AG09309 (cell line): ENCODE data around the gene RABGAP1L.
"Not testable (repeated sequence)": the region's sequence is repeated elsewhere in the genome, so short reads cannot be mapped to it uniquely, and the experiment has no call there.

ENCODE experiments used
- DNase-seq: peaks from one replicate; pipeline ENCODE4 v3.0.0-alpha.2; 2010; ENCODE audit warnings: low read depth
- H3K4me3 ChIP-seq: 2 replicates; pipeline ENCODE4 v1.5.1; 2011; ENCODE audit warnings: mild to moderate bottlenecking, low read depth, low read length, moderate library complexity; ENCODE audit not compliant: control insufficient read depth
- TF ChIP-seq, protein P1 (sequence below): IDR thresholded peaks from 2 replicates; pipeline ENCODE4 v1.5.1; 2011; ENCODE audit warnings: mild to moderate bottlenecking, low read depth, low read length, inconsistent platforms; ENCODE audit not compliant: insufficient read depth, control insufficient read depth; ENCODE audit errors: missing control alignments

The RABGAP1L gene

DNA sequence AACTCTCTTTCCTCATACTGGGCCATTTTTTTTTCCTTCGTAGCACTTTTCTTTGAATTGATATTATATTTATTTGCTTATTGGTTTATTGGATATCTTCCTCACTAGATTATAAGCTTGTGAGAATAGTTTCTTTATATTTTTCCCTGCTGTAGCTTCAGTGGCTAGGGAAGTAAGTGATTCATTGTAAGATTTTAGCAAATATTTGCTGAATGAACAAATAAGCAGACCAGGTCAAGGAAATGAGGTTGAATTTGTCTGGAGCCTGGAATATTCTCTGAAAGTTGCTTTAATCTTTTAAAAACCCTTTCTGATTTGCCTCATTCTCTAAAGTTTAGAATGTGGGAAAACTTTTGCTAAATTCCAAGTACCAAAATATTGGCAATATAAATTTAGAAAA is 80.2 kb downstream of the RABGAP1L start:
- no peak for DNase-seq
- TF ChIP-seq, protein P1, sequence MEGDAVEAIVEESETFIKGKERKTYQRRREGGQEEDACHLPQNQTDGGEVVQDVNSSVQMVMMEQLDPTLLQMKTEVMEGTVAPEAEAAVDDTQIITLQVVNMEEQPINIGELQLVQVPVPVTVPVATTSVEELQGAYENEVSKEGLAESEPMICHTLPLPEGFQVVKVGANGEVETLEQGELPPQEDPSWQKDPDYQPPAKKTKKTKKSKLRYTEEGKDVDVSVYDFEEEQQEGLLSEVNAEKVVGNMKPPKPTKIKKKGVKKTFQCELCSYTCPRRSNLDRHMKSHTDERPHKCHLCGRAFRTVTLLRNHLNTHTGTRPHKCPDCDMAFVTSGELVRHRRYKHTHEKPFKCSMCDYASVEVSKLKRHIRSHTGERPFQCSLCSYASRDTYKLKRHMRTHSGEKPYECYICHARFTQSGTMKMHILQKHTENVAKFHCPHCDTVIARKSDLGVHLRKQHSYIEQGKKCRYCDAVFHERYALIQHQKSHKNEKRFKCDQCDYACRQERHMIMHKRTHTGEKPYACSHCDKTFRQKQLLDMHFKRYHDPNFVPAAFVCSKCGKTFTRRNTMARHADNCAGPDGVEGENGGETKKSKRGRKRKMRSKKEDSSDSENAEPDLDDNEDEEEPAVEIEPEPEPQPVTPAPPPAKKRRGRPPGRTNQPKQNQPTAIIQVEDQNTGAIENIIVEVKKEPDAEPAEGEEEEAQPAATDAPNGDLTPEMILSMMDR = no peak
- H3K4me3 ChIP-seq = no peak overlapping the region

DNA sequence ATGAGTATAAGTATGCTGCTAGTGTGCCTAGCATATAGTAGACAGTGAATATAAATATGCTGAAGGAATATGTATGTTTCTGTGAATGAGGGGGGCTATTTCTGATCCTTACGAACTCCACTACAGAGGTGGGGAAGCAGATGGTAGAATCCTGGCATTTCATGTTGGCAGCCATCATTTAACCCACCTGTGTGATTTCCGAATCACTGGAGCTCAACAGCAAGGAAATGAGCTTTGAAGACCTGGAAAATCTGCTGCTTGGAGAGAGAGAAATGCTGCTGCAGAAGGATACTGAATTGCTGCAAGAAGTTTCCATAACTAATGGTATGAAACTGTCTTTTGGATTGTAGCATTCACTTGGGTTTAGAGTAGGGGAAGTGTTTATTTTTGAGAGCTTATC is 83.5 kb downstream of the RABGAP1L start:
- TF ChIP-seq, protein P1 = no peak
- no peak overlapping the region for H3K4me3 ChIP-seq
- no peak for DNase-seq

DNA sequence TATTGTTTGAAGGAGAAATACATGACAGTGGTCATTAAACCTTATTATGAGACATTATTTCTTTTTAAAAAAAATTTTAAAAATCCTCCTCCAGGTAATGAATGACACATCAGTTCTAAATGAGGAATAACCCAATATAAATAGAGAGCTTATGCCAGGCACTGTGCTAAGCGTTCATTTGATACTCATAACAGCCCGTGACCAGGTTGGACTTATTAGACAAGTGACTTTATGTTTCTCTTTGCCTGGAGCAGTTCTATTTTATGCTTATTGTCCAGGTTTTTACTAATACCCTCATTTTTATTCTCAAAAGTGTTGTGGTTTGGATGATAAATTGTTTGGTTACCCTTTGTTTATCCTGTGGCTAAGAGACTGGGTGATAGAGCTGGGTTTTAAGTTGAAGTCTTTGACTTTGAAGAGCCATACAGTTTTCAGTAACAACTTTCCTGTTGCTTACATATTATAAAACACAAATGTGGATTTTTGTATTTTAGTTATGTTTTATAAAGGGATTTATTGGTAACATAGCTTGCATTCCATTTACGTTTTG is 84.2 kb downstream of the RABGAP1L start:
- no peak overlapping the region for H3K4me3 ChIP-seq
- no peak for DNase-seq
- TF ChIP-seq, protein P1 = no peak

DNA sequence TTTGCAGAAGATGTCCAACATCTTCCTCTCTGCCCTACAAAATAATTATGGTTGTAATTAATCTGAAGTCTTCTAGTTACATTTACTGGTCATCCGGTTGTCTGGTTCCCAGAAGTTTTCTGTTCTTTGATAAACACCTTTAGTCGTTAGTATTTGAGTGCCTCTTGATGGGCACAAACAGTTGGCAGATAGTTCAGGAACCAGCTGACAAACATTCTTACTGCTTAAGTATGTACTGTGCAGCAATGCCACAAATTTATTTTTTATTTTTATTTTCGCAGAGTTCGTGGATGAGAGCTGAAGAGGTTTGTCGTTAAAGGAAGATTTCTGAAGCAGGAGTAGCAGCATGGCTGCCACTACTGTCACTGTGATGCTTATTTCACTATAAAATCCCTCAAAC is 84.7 kb downstream of the RABGAP1L start:
- no peak for DNase-seq
- TF ChIP-seq, protein P1 = no peak
- H3K4me3 ChIP-seq = no peak overlapping the region

DNA sequence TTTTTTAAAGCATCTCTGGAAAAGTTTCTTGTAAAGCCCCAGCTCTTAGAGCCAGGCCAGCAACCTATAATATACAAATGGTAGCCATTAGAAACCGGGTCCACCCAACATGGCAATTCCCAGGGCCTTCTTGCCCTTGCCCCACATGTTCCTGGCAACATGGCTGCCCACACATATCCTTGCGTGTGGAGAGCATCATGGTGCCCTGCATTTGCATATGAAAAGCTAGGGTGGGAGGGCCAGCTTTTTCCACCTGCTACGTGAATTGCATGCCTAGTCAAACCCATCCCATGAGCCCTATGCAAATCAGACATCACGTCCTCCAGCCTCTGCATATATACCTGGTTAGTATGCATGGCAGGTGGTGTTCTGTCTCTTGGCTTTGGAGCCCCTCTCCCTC is 88.2 kb downstream of the RABGAP1L start:
- TF ChIP-seq, protein P1 = no peak
- H3K4me3 ChIP-seq = no peak overlapping the region
- no peak for DNase-seq

DNA sequence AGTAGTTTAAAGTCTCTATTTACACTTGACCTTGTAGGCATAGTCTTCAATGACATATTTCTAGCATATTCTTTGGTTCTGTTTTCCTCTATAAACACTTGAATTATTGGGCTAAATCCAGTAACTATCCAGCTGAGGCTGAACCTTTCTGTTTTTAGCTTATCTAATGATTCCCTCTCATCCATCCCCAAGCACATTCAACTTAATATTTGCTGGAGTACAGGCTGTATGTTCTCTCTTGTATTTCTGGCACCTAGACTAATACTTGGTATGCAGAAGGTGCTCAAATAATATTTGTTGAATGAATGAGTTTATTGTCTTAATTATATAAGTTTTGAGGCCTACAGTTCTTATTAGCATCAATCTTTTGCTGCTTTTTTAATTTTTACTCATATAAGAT is 88.7 kb downstream of the RABGAP1L start:
- no peak for DNase-seq
- no peak overlapping the region for H3K4me3 ChIP-seq
- TF ChIP-seq, protein P1 = no peak

DNA sequence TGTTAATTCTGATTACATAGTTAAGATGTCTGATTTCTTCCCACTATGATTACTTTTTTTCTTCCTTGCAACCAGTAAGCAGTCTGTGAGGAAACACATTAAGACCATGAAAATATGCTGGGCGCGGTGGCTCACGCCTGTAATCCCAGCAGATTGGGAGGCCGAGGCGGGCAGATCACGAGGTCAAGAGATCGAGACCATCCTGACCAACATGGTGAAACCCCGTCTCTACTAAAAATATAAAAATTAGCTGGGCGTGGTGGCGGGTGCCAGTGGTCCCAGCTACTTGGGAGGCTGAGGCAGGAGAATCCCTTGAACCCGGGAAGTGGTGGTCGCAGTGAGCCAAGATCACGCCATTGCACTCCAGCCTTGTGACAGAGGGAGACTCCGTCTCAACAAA is 97.1 kb downstream of the RABGAP1L start:
- not testable (repeated sequence) for H3K4me3 ChIP-seq, DNase-seq
